ENCODE data around the gene EMC7.

Gene EMC7

GRCh38 chr15:34038023-34038870 lies 63.4 kb downstream of the EMC7 start:
- peak; percentile 85 for DNase-seq

Measured in NCI-H82 (cell line).